Measurements from ENCODE around the gene SULT2B1. TPM values are rescaled to one million over a fixed set of nuclear protein-coding genes. Genes with fewer than 3 reads are reported as not detected.
A peak's percentile ranks its signal among the peaks of the same experiment; 100 is the strongest.

The SULT2B1 gene
- total RNA-seq, 1 donor, result not detected

- H3K4me3 ChIP-seq (ENCODE audit: low read length), result peak within 1 kb of the TSS; percentile 49
- H3K27me3 ChIP-seq (ENCODE audit: insufficient read depth, low read length), result no peaks in the 10 kb centered on the region
- H3K4me1 ChIP-seq (ENCODE audit: insufficient read depth, low read length), result peaks cover 42% of the 10 kb centered on the region
- H3K9me3 ChIP-seq (ENCODE audit: low read depth, low read length), result no peaks in the 10 kb centered on the region
These were observed 94.2 kb downstream of the SULT2B1 start, which contains the start of gene CA11 for GRCh38 chr19:48646001-48646721. CA11 (minus strand) TSS chr19:48646187; CDS start chr19:48645632, 555 bp downstream.

- peaks cover 42% of the 10 kb centered on the region for H3K4me1 ChIP-seq (ENCODE audit: insufficient read depth, low read length)
- no peaks in the 10 kb centered on the region for H3K27me3 ChIP-seq (ENCODE audit: insufficient read depth, low read length)
- H3K4me3 ChIP-seq (ENCODE audit: low read length), result no peak overlapping the region
- no peaks in the 10 kb centered on the region for H3K9me3 ChIP-seq (ENCODE audit: low read depth, low read length)
These were observed 94.8 kb downstream of the SULT2B1 start for GRCh38 chr19:48646722-48647216.

- peaks cover 46% of the 10 kb centered on the region for H3K4me1 ChIP-seq (ENCODE audit: insufficient read depth, low read length)
- H3K4me3 ChIP-seq (ENCODE audit: low read length), result no peak overlapping the region
- no peaks in the 10 kb centered on the region for H3K9me3 ChIP-seq (ENCODE audit: low read depth, low read length)
- H3K27me3 ChIP-seq (ENCODE audit: insufficient read depth, low read length), result no peaks in the 10 kb centered on the region
These were observed 96.2 kb downstream of the SULT2B1 start for GRCh38 chr19:48648134-48648533.

Other genes starting within 250 kb of the SULT2B1 start
- 230 TPM for gene EMP3, start 226.6 kb upstream of the SULT2B1 start, total RNA-seq
- 3.4 TPM for gene TMEM143, start 188.2 kb upstream of the SULT2B1 start, total RNA-seq
- not detected for gene SYNGR4, start 187.8 kb upstream of the SULT2B1 start, total RNA-seq
- 20.0 TPM for gene KDELR1, start 160.6 kb upstream of the SULT2B1 start, total RNA-seq
- gene GRIN2D, start 158.5 kb upstream of the SULT2B1 start, total RNA-seq, result 0.10 TPM
- 15.2 TPM for gene GRWD1, start 106.2 kb upstream of the SULT2B1 start, total RNA-seq
- 1.7 TPM for gene KCNJ14, start 96.6 kb upstream of the SULT2B1 start, total RNA-seq
- gene CYTH2, start 82.8 kb upstream of the SULT2B1 start, total RNA-seq, result 14.9 TPM
- gene LMTK3, start 40.3 kb upstream of the SULT2B1 start, total RNA-seq, result 1.5 TPM
- not detected for gene SPACA4, start 54.6 kb downstream of the SULT2B1 start, total RNA-seq
- 0.73 TPM for gene FAM83E, start 62.9 kb downstream of the SULT2B1 start, total RNA-seq
- 2,431 TPM for gene RPL18, start 67.0 kb downstream of the SULT2B1 start, total RNA-seq
- 4.5 TPM for gene SPHK2, start 67.3 kb downstream of the SULT2B1 start, total RNA-seq
- gene DBP, start 85.2 kb downstream of the SULT2B1 start, total RNA-seq, result 28.2 TPM
- gene CA11, start 94.0 kb downstream of the SULT2B1 start, total RNA-seq, result 2.4 TPM
- gene NTN5, start 120.8 kb downstream of the SULT2B1 start, total RNA-seq, result 0.63 TPM
- gene FUT2, start 143.8 kb downstream of the SULT2B1 start, total RNA-seq, result not detected
- 0.10 TPM for gene MAMSTR, start 167.6 kb downstream of the SULT2B1 start, total RNA-seq
- gene RASIP1, start 188.4 kb downstream of the SULT2B1 start, total RNA-seq, result 0.10 TPM
- not detected for gene IZUMO1, start 194.7 kb downstream of the SULT2B1 start, total RNA-seq
- gene FUT1, start 200.5 kb downstream of the SULT2B1 start, total RNA-seq, result not detected
- gene FGF21, start 203.4 kb downstream of the SULT2B1 start, total RNA-seq, result not detected

Measured in mononuclear cell (primary cell).